G401.6 (cell line): ENCODE measurements around the gene LETMD1.
"Not testable (repeated sequence)": the region's sequence is repeated elsewhere in the genome, so short reads cannot be mapped to it uniquely, and the experiment has no call there.

Experiments used
- FAIRE-seq: peaks from 2 replicates; lab custom pipeline; 2012; peaks lifted over from hg19 to GRCh38; lab: Jason Lieb, UNC

The LETMD1 gene

GRCh38 chr12:51078346-51078745 is 30.2 kb downstream of the LETMD1 start:
- FAIRE-seq = not testable (repeated sequence)

- FAIRE-seq = not testable (repeated sequence)
These were observed 30.7 kb downstream of the LETMD1 start for GRCh38 chr12:51078866-51079265.

GRCh38 chr12:51080136-51080535 is 32.0 kb downstream of the LETMD1 start:
- FAIRE-seq = no peak

GRCh38 chr12:51081421-51081820 is 33.3 kb downstream of the LETMD1 start:
- no peak for FAIRE-seq

- FAIRE-seq = no peak
These were observed 34.5 kb downstream of the LETMD1 start for GRCh38 chr12:51082561-51083125.

GRCh38 chr12:51083126-51083833 is 35.2 kb downstream of the LETMD1 start, which contains the start of gene CSRNP2:
Gene CSRNP2 (minus strand): TSS chr12:51083596. CDS start chr12:51076561, 7,035 bp downstream.
- FAIRE-seq = peak; percentile 88

- FAIRE-seq = no peak
These were observed 37.6 kb downstream of the LETMD1 start for GRCh38 chr12:51085757-51086156.

- no peak for FAIRE-seq
These were observed 38.8 kb downstream of the LETMD1 start for GRCh38 chr12:51086933-51087332.

GRCh38 chr12:51087818-51088217 is 39.7 kb downstream of the LETMD1 start:
- no peak for FAIRE-seq

GRCh38 chr12:51090705-51091229 is 42.6 kb downstream of the LETMD1 start:
- no peak for FAIRE-seq

GRCh38 chr12:51098611-51099010 is 50.5 kb downstream of the LETMD1 start:
- FAIRE-seq = no peak

GRCh38 chr12:51103977-51104376 is 55.9 kb downstream of the LETMD1 start:
- FAIRE-seq = no peak

- FAIRE-seq = no peak
These were observed 60.0 kb downstream of the LETMD1 start for GRCh38 chr12:51108136-51108535.
